NCI-H1105 treated with DMSO at 0.1 percent for 48 hours (cell line): ENCODE data around the gene ARSI.

ENCODE experiments used
- DNase-seq: peaks from one replicate; lab custom pipeline; 2025; lab: John Stamatoyannopoulos, UW

The ARSI gene

DNA sequence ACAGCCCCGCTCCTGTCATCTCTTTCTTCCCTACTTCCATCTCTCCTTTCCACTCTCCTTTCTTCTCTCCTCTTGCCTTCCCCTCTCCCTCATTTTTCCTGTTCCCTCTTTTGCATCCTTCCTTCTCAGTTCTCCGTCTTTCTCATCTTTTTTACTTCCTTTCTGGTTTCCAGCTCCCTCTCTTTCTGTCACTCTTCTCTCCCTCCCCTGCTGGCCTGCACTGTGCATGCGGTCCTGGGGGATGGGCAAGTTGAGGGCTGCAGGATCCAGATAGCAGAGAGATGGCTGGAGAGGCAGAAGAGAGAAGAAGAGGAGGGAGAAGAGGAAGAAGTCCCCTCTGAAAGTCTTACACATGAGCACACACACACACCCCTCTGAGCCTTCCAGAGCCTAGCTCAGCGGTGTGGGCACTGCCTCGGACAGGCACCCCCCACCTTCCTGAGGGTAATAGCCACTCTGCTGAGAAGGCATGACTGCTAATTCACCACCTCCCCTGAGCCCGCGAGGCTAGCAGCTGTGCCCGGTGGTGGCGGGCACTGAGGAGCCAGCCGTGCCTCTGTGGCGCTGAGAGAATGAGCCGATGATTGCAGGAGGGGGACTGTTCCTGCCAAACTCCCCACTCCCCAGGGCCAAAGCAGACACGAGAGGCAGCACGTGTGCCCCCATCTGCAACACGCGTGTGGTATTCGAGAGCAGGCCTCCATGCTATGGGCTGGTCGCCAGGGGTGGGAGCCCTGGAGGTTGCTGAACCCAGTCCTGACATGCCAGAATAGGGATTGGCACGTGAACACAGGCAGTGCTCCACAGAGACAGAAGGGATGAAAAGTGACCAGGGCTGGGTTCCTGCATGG lies 9.4 kb downstream of the ARSI start:
- DNase-seq = no peak

DNA sequence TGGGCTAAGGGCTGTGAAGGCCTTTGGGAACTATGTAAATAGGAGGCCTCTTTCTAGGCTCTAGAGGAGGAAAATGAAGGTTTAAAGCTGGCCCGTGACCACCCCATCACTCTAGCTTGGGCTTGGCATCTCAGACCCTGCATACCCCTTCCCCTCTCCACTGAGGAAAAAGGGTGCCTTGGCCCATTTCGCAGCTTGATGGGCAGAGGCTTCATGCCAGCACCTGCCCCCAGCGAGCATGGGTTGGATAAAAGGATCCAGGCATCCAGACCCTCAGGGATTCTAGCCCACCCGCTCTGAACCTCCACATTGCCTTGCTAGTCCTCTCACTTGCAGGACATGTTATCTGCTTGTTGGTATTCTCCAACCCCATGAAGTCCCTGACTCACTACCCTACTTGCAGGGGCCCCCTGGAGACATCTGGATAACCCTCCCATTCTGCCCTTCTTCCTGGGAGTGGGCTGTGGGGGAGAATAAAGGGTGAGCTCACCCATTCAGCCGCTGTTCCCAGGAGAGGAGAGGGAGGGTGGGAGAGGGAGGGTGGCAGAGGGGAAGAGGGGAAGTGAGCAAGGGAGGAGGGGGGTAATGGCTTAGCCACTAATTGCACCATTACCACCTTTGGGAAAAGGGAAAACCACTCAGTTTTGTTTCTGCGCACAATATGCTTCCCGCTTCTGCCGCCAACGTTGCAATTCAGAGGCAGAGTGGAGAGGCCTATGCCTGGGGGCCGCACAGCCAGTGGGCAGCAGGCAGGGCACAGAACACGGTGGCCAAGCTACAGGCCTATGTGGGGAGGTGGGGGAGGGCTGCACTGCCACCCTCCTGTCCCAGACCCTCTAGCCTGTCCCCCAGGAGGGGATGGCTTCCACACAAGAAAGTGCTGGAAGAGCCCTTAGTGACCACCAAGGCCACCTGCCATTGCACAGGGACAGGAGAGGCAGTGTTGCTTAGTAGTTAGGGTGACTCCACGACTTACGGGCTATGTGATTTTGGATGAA lies 11.0 kb downstream of the ARSI start:
- no peak for DNase-seq

DNA sequence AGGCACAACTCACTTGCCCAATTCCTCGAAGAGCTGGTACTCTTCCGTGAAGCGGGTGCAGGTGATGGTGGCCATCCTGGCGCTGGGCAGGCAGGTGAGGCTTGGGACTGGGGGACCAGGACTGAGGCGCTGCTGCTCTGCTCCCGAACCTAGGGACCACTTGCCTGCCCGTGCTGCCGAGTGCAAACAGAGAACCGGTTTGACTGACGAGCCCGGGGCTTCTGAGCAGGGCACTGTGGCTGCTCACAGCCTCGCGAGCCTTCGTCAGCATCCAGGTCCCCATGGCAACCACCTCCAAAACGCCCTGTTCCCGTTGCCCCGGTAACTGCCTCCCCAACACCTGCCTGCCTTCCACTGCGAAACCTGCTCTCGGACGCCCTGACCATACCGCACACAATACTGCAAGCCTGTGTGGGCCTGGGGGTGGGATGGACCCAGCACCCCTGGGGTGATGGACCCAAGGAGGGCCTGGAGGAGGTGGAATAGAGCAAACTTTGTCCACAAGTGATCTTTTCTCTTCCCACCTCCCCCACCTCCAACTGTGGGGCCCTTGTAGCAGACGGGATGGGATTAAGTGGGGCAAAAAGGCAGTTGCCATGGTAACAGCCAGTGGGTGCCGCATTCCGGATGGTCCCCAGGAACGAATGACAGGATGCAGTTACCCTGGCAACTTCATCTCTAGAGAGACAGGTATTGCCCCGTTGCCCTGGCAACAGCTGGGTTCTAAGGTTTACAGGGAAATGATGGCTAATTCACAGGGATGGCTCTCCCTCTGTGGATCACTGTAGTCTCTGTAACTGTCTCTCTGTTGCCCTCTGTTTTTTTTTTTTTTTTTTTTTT lies 12.9 kb downstream of the ARSI start, which contains the start of gene CAMK2A:
TSS of gene CAMK2A (minus strand) at position 223 of the 840 bp plus-strand sequence. CDS start at position 75, 148 bp downstream.
- peak; percentile 65 for DNase-seq

DNA sequence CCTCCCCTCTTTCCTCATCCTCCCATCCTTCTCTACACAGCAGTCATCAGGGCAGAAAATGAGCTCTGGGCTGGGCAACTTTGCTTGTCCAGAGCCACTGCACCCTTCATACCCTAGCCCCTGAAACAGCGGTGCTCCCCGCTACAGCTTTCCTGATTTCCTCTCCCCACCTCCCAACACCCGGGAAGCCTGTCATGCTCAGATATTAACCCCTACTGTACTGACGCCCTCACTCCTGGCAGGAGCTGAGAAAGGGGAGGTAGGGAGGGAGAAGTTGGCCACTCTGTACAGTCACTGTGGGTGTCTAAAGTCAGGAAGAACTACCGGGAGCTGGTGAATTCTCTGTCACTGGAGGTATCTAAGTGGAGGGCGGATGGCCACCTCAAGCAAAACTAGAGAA lies 13.9 kb downstream of the ARSI start:
- no peak for DNase-seq

DNA sequence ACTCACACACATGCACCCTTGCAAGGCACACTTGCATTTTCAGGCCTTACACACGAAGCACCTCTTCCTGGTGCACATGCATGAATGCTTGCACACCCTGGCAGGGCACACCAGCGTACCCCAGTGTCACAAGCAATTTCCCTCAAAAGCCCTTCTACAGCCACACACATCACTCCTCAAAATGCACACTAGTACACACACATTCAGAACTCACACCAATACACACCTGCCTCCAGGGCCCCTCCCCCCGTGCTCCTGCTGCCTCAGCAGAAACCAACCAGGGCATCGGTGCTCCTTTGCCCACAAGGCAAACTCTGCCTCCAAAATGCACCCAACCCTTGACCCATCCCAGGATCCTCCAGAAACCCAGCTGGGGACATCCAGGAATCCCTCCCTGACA lies 14.3 kb downstream of the ARSI start:
- DNase-seq = no peak

DNA sequence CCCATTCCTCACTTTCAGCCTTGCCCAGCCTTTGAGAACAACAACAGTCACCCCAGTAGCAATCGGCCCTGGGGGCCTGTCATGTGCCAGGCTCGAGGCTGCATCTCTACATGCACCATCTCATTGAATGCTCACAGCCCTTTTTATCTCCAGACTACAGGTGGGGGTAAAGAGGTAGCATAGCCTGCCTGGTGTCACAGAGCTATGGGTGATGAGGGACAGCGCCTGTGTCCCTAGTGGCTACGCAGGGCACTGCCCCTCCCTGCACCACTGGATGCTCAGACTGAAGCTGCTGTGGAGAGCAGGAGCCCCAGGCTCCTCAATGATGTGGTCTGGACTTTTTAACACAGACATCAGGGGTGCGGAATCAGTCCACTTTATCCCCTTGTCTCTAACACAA lies 15.9 kb downstream of the ARSI start:
- DNase-seq = no peak

DNA sequence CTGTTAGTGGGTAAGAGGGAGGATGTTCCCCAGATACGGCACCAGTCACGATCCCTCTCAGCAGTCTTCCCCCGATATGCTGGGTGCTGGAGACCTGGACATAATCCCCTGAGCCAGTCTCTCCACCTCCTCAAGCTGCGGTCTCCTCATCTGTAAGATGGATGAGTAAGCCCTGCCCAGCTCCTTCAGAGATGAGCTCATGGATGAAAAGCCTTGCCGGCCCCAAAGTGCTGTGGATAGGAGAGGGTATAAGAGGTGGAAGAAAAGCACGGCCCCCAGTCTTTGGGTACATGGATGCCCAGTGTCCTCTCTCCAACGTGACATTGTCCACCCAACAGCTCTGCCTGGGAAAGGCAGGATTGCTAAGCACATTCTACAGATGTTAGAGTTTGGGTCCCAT lies 17.6 kb downstream of the ARSI start:
- DNase-seq = no peak

DNA sequence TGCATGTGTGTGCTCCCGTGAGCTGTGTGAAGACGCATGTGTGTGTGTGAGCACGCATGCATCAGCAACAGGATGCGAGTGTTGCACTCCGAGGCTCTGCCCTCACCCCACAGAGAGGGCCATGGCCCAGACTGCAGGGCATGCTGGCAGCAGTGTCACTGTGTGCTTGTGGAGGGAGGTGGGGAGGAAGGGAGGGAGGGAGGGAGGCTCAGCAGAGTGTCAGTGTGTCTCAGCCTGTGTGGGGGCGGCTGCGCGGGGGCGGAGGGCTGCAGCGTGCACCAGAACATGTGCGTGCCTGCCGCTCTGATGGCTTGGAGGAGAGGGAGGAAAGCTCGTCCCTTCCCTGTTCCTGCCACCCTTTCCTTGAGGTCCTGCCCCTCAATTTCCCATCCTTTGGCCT lies 18.4 kb downstream of the ARSI start:
- DNase-seq = no peak

DNA sequence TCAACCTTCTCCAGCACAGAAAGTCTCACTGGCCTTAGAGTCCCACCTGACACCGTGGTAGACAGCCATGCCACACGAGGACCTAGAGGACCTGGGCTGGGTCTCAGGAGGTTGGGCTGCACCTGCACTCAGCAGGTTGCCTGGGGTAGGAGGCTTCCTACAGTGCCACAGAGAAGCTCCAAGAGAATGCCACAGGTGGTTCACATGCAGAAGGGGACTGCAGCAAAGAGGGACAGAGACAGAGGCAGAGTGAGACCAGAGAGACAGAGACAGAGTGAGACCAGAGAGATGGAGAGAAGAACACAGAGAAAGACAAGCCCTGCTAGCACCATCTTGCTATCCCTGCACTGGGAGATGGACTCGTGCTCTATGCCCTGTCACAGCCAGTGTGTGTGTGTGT lies 18.8 kb downstream of the ARSI start:
- no peak for DNase-seq

DNA sequence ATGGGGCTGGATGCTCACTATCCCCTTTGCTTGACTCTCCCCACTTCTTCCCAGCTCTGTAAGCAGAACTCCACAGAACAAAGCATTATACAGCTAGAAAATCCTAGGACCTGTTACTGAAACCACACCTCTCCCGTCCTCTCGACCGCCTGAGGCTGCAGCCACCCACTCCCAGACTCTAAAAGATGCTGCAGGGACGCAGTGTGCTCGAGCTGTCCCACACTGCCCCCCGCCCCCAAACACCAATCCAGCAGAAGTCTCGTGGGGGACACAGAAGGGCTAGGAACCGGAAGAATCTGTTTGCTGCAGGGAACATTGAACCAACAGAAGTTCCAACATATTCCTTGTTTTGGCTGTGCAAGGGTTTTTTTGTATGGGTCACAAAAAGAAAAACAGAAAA lies 20.7 kb downstream of the ARSI start:
- DNase-seq = no peak

DNA sequence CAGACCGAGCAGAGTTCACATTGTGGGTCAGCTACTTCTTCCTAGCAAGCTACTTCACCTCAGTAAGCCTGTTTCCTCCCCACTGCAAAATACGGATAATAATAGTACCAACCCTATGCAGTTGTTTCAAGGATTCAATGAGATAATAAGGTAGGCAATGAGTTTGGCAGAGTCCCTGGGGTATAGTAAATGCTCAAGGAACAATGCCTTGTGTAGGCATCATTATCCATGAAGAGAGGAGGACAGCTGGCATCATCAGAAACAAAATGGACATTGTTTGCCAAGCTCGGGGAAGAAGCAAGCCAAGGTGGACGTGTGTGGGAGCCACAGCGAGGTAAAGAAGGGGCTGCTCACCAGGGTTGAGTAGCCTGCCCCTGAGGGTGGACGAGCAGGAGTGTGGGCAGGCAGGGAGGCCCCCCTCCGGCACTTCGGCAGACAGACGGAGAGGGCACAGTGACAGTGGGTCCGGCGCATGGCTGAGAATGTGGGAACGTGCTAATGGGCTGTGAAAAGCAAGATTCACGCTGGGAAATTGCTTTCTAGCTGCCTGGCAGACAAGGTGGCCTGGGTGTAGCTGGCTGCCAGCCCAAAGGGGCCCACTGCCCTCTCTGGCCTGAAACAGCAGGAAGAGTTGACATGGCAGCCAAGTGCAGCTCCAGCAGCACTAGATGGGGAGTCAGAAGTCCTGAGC lies 23.2 kb downstream of the ARSI start:
- DNase-seq = no peak

DNA sequence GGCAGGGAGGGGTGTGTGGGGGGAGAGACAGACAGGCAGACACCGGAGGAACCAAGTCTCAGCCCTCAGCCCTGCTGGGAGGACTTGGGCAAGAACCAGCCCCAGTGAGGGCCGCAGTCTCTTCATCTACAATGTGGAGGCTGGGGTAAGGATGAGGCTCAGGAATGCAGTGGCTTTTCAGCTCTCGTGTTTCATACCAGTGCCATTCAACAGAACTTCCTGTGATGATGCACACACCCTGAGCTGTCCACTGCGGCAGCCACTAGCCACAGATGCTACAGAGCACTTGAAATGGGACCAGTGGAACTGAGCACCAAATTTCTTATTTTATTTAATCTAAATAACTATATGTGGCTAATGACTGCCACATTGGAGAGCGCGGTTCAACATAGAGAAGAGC lies 23.8 kb downstream of the ARSI start:
- DNase-seq = no peak

DNA sequence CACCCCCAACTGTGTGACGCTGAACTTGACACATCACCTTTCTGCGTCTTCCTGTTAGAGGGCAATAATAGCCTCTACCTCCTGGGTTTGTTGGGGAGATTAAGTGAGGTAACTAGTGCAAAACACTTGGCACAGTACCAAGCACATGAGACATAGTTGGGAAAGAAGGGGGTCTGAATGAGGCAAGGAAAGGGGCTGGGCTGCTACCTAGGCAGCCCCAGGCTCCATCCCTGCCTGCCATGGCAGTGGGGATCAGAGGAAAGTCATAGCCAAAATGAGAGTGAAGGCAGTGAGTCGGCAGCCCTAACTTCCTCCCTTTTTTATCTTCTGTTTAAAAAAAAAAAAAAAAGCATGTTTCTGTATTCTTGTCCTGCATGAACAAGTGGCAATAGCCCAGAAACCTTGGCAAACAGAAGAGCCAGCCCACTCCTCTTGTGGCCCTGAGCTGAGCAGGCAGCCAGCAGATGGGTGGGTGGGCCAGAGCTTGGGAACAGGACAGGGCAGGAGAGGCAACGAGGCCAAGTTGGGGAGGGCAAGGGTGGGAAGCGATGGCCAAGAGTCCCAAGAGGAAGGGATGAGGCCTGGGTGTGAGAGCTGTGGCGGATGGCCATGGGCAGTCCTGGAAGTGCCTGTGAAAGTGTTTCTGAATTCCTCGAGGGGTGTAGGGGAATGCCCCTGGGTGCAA lies 24.5 kb downstream of the ARSI start:
- DNase-seq = no peak

DNA sequence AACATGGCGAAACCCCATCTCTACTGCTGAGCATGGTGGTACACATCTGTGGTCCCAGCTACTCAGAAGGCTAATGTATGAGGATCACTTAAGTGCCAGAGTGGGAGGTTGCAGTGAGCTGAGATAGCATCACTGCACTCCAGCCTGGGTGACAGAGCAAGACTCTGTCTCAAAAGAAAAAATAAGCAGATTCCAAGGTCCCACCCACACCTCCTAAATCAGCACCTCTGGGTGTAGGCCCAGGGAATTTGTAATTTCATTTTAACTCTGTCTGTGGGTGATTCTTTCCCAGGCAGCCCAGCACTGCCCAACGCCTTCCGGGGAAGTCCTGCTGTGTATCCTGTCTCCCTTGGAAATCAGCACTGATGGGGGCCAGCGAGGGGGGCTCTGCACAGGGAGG lies 25.7 kb downstream of the ARSI start:
- DNase-seq = no peak

DNA sequence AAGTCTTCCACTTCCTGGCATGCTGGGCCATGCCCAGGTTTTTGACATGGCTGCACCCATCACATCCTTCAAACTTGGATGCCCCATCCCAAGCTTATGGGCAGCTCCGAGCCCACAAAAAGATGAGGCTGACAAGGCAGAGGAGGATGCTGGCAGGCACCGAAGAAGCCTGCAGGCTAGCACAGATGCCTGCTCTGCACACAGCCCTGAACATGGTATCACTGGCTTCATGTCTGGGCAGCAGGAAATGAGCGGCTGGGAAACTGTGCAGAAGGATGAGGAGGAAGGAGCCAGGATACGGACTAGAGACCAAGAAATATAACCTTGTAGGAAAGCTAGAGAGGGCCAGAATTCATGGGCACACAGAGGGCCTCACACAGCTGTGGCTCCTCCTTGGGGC lies 27.9 kb downstream of the ARSI start:
- DNase-seq = no peak

DNA sequence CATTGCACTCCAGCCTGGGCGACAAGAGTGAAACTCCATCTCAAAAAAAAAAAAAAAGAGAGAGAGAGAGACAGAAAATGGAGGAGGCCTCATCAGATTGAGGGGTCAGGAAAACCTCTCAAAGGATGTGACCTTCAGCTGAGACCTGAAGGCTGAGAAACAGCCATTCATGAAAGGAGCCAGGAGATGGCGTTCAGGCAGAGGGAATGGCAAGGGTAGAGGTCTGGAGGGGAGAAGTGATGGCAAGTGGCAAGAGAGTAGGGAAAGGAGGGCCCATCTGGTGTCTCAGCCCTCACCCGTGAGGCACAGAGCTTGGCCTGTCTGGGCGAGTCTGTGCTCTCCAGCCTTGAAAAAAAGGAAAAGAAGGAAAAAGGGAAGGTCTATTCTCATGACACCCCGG lies 30.2 kb downstream of the ARSI start:
- peak; percentile 4 for DNase-seq

DNA sequence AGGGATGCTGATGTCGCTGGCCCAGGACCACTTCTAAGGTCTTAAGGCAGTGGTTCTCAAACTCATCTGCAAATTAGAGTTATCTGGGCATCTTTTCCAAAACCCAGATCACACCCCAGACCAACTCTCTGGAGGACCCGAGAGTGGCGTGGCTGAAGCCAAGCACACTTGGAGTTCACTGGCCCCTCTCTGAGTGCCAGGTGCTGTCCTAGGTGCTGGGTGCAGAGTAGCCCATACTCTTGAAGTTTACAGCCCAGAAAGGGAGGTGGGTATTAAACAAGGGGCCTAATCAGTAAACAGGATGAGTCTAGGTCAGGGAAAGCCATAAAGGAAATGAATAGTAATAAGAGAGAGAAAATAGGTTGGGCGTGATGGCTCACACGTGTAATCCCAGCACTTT lies 30.8 kb downstream of the ARSI start:
- DNase-seq = no peak

DNA sequence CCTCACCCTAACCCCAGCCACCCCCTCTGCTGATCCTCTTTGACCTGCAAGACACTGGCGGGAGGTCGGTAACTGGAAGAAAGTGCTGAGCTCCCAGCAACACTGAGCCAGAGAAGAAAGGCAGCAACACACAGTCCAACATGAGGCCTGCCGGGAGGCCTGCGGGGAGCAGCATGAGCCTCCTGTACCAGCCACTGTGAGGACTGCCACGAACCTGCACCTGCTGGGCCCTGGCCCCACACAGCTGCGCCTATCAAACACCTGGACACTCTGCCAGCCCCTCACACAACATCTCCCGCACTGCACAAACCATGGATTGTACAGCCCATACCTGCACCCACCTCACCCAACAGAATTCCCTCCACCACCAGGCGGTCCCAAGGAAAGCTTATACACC lies 31.4 kb downstream of the ARSI start:
- no peak for DNase-seq

DNA sequence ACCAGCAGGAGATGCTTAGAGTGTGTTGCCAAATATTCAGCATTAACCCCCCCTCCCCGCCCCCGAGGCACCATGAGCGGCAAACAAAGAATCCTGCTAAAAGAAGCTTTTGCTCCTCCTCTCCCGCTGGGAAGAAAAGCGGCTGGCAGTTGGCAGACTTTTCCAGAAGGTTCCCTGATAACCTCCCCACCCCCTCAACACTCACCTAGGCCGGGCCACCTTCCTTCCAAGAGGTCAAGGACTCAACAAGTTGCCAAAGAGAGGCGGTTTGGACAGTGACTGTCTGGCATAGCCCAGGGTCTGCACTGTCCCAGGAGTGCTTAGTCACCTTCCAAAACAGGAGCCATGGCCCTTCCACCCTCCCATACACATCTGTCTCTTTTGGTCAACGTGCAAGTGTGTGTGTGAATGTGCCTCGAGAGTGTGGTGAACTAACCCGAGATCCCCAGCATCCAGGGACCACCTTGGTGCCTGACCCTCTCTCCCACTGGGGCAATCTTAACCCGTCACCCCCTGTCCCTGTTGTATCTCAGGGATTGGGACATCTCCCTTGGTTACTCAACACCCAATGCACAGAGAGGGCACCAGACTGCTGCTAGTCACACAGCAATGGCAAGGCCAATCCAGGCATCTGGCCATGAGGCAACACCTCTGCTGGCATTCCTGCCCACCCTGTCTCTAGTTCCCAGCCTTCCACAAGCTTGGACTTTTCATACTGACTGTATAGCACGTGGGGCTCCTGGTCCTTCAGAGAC lies 32.0 kb downstream of the ARSI start:
- DNase-seq = no peak

DNA sequence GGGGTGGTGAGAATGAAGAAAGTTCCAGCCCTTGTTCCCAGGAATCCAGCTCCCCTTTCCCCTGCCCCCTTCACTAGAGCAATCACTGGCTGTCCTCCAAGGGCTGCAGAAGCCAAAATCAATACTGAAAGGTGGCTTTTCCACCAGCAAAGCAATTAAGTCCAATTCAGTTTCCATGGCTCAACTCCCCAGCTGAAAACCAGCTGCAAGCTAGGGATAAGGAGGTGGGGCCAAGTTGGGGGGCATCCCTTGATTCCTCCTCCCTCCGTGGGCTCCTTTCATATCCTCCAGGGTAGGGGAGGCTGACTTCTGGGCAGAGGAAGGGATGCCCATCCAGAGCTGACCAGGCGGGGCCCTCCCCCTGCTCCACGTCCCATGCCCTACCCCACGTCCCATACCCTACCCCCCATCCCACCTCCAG lies 35.8 kb downstream of the ARSI start:
- peak; percentile 54 for DNase-seq
